NCI-H226 (cell line): Measurements from ENCODE around the gene GNE.
"Not testable (repeated sequence)": the region's sequence is repeated elsewhere in the genome, so short reads cannot be mapped to it uniquely, and the experiment has no call there.

Experiments used
- DNase-seq: peaks from one replicate; pipeline ENCODE4 v3.0.0-alpha.2; 2015

GNE gene

GRCh38 chr9:36258208-36258995 lies at the start of gene GNE:
GNE (minus strand) TSS chr9:36258448; CDS start chr9:36249355, 9,093 bp downstream.
- DNase-seq, result peak; percentile 85

- no peak for DNase-seq
These were observed 48.4 kb upstream of the GNE start for GRCh38 chr9:36306471-36307306.

GRCh38 chr9:36304366-36304765 lies 46.1 kb upstream of the GNE start:
- not testable (repeated sequence) for DNase-seq

- DNase-seq, result no peak
These were observed 43.0 kb upstream of the GNE start for GRCh38 chr9:36301227-36301626.

- peak; percentile 61 for DNase-seq
These were observed 40.3 kb upstream of the GNE start for GRCh38 chr9:36298566-36298965.

GRCh38 chr9:36297798-36298197 lies 39.5 kb upstream of the GNE start:
- DNase-seq, result no peak

- DNase-seq, result not testable (repeated sequence)
These were observed 36.7 kb upstream of the GNE start for GRCh38 chr9:36294996-36295395.

- no peak for DNase-seq
These were observed 35.7 kb upstream of the GNE start for GRCh38 chr9:36293918-36294317.

GRCh38 chr9:36293171-36293570 lies 34.9 kb upstream of the GNE start:
- DNase-seq, result no peak

- no peak for DNase-seq
These were observed 34.4 kb upstream of the GNE start for GRCh38 chr9:36292641-36293040.

GRCh38 chr9:36290996-36291395 lies 32.7 kb upstream of the GNE start:
- DNase-seq, result no peak

- DNase-seq, result no peak
These were observed 31.7 kb upstream of the GNE start for GRCh38 chr9:36289836-36290435.

GRCh38 chr9:36288070-36288469 lies 29.8 kb upstream of the GNE start:
- no peak for DNase-seq

GRCh38 chr9:36286388-36286787 lies 28.1 kb upstream of the GNE start:
- DNase-seq, result no peak

- no peak for DNase-seq
These were observed 26.0 kb upstream of the GNE start for GRCh38 chr9:36284226-36284625.

GRCh38 chr9:36282275-36282674 lies 24.0 kb upstream of the GNE start:
- no peak for DNase-seq

- DNase-seq, result no peak
These were observed 22.7 kb upstream of the GNE start for GRCh38 chr9:36280989-36281388.

- no peak for DNase-seq
These were observed 20.0 kb upstream of the GNE start for GRCh38 chr9:36278243-36278642.

- DNase-seq, result peak; percentile 43
These were observed 18.5 kb upstream of the GNE start for GRCh38 chr9:36276781-36277181.

- no peak for DNase-seq
These were observed 18.0 kb upstream of the GNE start for GRCh38 chr9:36276254-36276653.

- no peak for DNase-seq
These were observed 16.8 kb upstream of the GNE start for GRCh38 chr9:36275060-36275459.

- not testable (repeated sequence) for DNase-seq
These were observed 15.1 kb upstream of the GNE start for GRCh38 chr9:36273354-36273753.

GRCh38 chr9:36268007-36268427 lies 9.8 kb upstream of the GNE start:
- DNase-seq, result peak; percentile 12

- DNase-seq, result no peak
These were observed 6.6 kb upstream of the GNE start for GRCh38 chr9:36264896-36265295.
